CMK (cell line): ENCODE results near the gene HAUS3.
A peak's percentile ranks its signal among the peaks of the same experiment; 100 is the strongest.

Experiments used
- DNase-seq: peaks from one replicate; pipeline ENCODE4 v3.0.0-alpha.2; 2010; ENCODE audit warnings: low read depth

HAUS3 gene

GRCh38 chr4:2241410-2242353 lies at the start of gene HAUS3, which contains the start of gene POLN:
Gene HAUS3 (minus strand): TSS chr4:2242121. CDS start chr4:2240946, 1,175 bp downstream.
Gene POLN (minus strand): TSS chr4:2242121. CDS start chr4:2229231, 12,890 bp downstream.
- DNase-seq, result peak; percentile 95

GRCh38 chr4:2290974-2291704 lies 49.2 kb upstream of the HAUS3 start:
- DNase-seq, result no peak

- DNase-seq, result no peak
Measured at GRCh38 chr4:2290488-2290887, 48.6 kb upstream of the HAUS3 start.

- no peak for DNase-seq
Measured at GRCh38 chr4:2289955-2290333, 48.0 kb upstream of the HAUS3 start.

GRCh38 chr4:2289311-2289954 lies 47.5 kb upstream of the HAUS3 start:
- no peak for DNase-seq

- DNase-seq, result no peak
Measured at GRCh38 chr4:2288051-2288541, 46.2 kb upstream of the HAUS3 start.

GRCh38 chr4:2287594-2287915 lies 45.6 kb upstream of the HAUS3 start:
- DNase-seq, result no peak

GRCh38 chr4:2286904-2287593 lies 45.1 kb upstream of the HAUS3 start:
- no peak for DNase-seq

- DNase-seq, result no peak
Measured at GRCh38 chr4:2285613-2286381, 43.9 kb upstream of the HAUS3 start.

GRCh38 chr4:2284934-2285612 lies 43.2 kb upstream of the HAUS3 start:
- DNase-seq, result no peak

GRCh38 chr4:2284161-2284933 lies 42.4 kb upstream of the HAUS3 start:
- DNase-seq, result no peak

GRCh38 chr4:2283199-2283711 lies 41.3 kb upstream of the HAUS3 start:
- DNase-seq, result no peak

- DNase-seq, result no peak
Measured at GRCh38 chr4:2281575-2282343, 39.8 kb upstream of the HAUS3 start.

- no peak for DNase-seq
Measured at GRCh38 chr4:2280531-2281300, 38.8 kb upstream of the HAUS3 start.

- no peak for DNase-seq
Measured at GRCh38 chr4:2277956-2278355, 36.0 kb upstream of the HAUS3 start.

- no peak for DNase-seq
Measured at GRCh38 chr4:2276581-2277325, 34.8 kb upstream of the HAUS3 start.

GRCh38 chr4:2275546-2276251 lies 33.8 kb upstream of the HAUS3 start:
- no peak for DNase-seq
